Activated CD8-positive, alpha-beta memory T cell treated with anti-CD3 and anti-CD28 coated beads, Interleukin-2, amount 50 U/mL, for 1 hour (primary cell): ENCODE results near the gene NPHP3.
"Not testable (repeated sequence)": the region's sequence is repeated elsewhere in the genome, so short reads cannot be mapped to it uniquely, and the experiment has no call there.

Source experiments
- DNase-seq: peaks from one replicate; pipeline ENCODE4 v3.0.0-alpha.2; 2020; ENCODE audit errors: extremely low read depth

NPHP3 gene

DNA sequence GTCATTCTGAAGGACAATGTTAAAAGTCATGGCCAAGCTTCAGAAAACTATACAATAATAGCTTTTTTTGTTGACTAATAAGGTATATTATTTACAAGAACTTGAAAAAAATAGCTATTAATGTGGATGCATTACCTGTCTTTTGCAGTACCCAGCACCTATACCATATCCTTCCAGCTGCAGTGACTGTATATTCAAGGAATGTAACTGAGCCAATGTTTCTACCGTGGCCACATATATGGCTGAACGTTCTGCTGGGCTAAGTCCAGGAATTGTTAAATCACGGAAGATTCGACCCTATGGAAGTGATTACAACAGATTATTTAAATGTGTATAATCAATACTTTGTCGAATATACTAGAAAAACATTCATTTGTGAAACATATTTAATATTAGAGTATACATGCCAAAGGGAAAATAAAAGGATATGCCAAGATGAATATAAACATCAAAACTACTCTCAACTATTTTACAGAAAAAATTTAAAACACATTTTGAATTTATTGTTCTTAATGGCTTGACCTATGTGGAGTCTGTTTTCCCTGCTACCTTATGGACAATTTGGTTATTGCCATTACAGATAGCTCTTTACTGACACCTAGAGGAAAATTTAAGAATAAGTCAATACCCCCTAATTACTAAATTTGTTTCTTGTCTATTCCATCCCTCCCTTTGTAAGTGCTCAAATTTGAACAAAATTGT lies 80.2 kb downstream of the NPHP3 start:
- no peak for DNase-seq

DNA sequence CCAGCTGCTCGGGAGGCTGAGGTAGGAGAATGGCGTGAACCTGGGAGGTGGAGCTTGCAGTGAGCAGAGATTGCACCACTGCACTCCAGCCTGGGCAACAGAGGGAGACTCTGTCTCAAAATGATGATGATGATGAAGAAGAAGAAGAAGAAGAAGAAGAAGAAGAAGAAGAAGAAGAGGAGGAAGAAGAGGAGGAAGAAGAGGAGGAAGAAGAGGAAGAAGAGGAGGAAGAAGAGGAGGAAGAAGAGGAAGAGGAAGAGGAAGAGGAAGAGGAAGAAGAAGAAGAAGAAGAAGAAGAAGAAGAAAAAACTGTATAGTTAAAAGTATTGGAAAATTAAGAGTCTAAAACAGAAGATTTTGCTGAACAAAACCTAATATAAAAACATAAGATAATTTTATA lies 80.8 kb downstream of the NPHP3 start:
- not testable (repeated sequence) for DNase-seq

DNA sequence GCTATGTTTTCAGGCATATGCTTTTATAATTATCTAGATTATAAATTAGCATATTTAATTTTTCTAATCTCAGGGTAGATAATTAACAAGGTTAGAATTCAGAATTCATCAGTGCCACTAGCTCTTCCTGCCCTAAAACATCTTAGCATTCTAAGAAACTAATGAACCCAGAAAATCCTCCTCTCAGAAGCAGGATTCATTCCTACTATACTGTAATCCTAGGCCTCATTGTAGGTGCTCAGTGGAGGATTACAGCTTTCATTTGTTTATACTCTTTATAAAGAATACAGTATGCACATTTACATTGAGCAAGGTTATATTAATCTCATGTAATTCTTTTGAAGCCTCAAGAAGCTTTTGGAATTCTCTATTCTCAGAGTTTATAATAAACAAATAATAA lies 83.5 kb downstream of the NPHP3 start:
- DNase-seq, result no peak

DNA sequence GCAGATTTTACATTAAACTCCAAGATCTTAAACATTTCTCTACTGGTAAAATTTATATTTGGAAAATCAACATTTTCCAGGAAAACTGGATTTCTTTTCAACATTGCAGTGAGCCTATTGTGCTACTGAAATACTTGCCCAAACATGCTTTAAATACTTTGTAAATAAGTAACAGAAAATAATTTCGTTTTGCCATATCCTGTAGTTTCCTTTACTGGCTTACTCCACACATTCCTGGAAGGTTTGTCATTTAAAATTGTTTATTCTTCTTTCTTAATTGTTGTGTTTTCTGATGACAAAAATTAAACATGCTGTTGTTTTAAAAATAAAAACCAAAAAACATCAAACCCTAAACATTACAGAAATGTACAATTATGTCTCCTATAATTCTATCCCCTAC lies 84.6 kb downstream of the NPHP3 start:
- DNase-seq, result no peak

DNA sequence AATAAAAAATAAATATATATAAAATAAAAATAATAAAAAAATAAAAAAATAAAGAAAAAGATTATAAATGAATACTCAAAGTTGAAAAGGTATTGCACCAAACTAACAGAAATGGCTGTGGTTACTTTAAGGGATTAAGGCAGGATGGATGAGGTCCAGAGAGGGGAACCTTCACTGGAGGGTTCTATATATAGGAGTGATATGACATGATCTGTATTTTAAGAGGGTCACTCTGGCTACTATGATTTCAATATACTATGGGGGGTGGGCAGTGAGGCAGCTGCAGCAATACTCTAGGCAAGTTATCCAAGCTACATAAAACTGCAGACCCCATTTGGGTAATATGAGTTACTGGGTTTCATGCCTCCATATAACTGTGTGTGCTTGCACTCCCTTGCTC lies 87.2 kb downstream of the NPHP3 start:
- no peak for DNase-seq
